Lower lobe of right lung (tissue), 2 donors: ENCODE data around the gene LRP10. TPM values are rescaled to one million over a fixed set of nuclear protein-coding genes. Genes with fewer than 3 reads are reported as not detected.

Source experiments
- ATAC-seq, 2 donors: fragments of 200-7000 bp; cut with Tn5 transposase; one replicate each; pipeline ENCODE4 v1.9.1; 2020 to 2022; ENCODE audit warnings: mild to moderate bottlenecking in 2 of 2, moderate library complexity in 2 of 2
- DNase-seq: peaks from one replicate; pipeline ENCODE4 v3.0.0-alpha.2; 2020
- H3K27ac ChIP-seq: fragments of 200-600 bp; one replicate; pipeline ENCODE4 v1.8.0; 2022
- H3K27me3 ChIP-seq: fragments of 200-600 bp; one replicate; pipeline ENCODE4 v1.8.0; 2022; ENCODE audit warnings: low read depth
- H3K36me3 ChIP-seq: fragments of 200-600 bp; one replicate; pipeline ENCODE4 v1.8.0; 2022; ENCODE audit warnings: mild to moderate bottlenecking
- H3K4me1 ChIP-seq: fragments of 200-600 bp; one replicate; pipeline ENCODE4 v1.8.0; 2022
- H3K4me3 ChIP-seq: fragments of 200-600 bp; one replicate; pipeline ENCODE4 v1.8.0; 2022; ENCODE audit warnings: mild to moderate bottlenecking
- H3K9me3 ChIP-seq: fragments of 200-600 bp; one replicate; pipeline ENCODE4 v1.8.0; 2022
- CTCF ChIP-seq: fragments of 200-600 bp; IDR thresholded peaks from one replicate; pipeline ENCODE4 v1.8.0; 2022; ENCODE audit warnings: antibody characterized with exemption, mild to moderate bottlenecking
- intact Hi-C: fragments of 100-400 bp; cut with DNase I; formaldehyde crosslinking; loops from one replicate; pipeline ENCODE4 v1.11.0; 2022
- total RNA-seq: library from RNA; stranded (reverse); fragmentation: NEBNext Ultra II Directional; extraction: Animal tissue kit (Norgen Biotek cat#: 25700); gene quantifications from one replicate; pipeline ENCODE4 v1.2.1, GENCODE V29; 2021
- donor health status: DM: no; HTN: yes; CAD: no; lungs with severe emphysema.

Gene LRP10
- total RNA-seq, 1 donor from 2014 or later, result 134 TPM

DNA sequence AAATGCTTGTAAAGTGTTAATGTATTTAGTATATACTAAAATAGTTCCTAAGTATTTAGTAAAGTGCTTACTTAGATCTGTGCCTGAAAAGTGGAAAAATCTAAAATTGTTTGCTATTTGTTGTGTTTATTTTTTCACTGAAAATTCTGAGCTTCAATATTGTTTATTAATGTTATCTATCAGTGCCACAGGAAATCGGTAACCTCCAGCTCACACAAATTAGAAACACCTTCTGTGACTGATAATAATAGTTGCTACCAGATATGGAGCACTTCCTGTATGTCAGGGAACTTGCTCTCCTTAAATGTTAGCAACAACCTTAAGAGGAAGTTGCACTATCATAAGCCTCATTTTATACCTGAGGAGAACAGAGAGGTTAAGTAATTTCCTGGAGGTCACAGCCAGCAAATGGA lies 723 bp upstream of the LRP10 start:
- ATAC-seq (no peak), DNase-seq (no peak)
- Histone ChIP-seq H3K4me1 (peaks cover 29% of the 10 kb centered on the region), H3K27ac (peak overlapping the region; percentile 97), H3K36me3 (peaks cover 28% of the 10 kb centered on the region), H3K4me3 (peak overlapping the region; percentile 87), H3K9me3 (no peaks in the 10 kb centered on the region), H3K27me3 (no peaks in the 10 kb centered on the region)
- intact Hi-C loops, result no loop called here
- TF ChIP-seq CTCF, result no peak

DNA sequence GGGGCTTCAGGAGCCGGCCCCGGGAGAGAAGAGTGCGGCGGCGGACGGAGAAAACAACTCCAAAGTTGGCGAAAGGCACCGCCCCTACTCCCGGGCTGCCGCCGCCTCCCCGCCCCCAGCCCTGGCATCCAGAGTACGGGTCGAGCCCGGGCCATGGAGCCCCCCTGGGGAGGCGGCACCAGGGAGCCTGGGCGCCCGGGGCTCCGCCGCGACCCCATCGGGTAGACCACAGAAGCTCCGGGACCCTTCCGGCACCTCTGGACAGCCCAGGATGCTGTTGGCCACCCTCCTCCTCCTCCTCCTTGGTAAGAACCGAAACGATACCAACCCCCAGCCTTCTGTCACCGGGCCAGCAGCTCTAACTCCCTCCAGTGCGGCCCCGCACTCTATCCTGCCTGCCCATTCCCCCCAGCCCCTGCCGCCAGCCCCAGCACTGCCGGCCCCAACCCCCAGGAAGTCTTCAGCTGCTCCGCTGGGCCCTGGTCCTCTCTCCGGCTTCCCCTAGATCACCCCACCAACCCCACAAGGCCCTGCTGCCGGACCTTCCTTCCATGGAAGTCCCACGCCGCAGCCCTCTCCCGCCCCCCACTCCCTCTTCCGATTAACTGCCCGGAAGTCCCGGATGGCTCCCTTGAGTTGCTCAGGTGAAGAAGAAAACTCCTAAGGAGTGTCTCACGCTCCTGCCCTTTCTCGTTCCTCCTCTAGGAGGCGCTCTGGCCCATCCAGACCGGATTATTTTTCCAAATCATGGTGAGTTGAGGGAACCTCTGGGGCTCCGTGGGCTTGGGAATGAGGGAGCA lies 693 bp downstream of the LRP10 start:
- peaks cover 29% of the 10 kb centered on the region for H3K4me1 ChIP-seq
- ATAC-seq (peak; percentile 81 to 86), DNase-seq (peak; percentile 85)
- peak; percentile 85 for TF ChIP-seq CTCF
- H3K27ac ChIP-seq, result peak overlapping the region; percentile 97
- intact Hi-C loops, result no loop called here
- peaks cover 42% of the 10 kb centered on the region for H3K36me3 ChIP-seq
- no peaks in the 10 kb centered on the region for H3K27me3 ChIP-seq
- no peaks in the 10 kb centered on the region for H3K9me3 ChIP-seq
- H3K4me3 ChIP-seq, result peak overlapping the region; percentile 87

GRCh38 chr14:22872833-22873520 lies 1.4 kb downstream of the LRP10 start:
- Histone ChIP-seq H3K27me3 (no peaks in the 10 kb centered on the region), H3K4me1 (peaks cover 29% of the 10 kb centered on the region), H3K36me3 (peaks cover 50% of the 10 kb centered on the region), H3K4me3 (peak overlapping the region; percentile 87), H3K27ac (peak overlapping the region; percentile 97), H3K9me3 (no peaks in the 10 kb centered on the region)
- intact Hi-C loops, result no loop called here
- TF ChIP-seq CTCF, result no peak
- ATAC-seq, result no peak
- peak; percentile 40 for DNase-seq

DNA sequence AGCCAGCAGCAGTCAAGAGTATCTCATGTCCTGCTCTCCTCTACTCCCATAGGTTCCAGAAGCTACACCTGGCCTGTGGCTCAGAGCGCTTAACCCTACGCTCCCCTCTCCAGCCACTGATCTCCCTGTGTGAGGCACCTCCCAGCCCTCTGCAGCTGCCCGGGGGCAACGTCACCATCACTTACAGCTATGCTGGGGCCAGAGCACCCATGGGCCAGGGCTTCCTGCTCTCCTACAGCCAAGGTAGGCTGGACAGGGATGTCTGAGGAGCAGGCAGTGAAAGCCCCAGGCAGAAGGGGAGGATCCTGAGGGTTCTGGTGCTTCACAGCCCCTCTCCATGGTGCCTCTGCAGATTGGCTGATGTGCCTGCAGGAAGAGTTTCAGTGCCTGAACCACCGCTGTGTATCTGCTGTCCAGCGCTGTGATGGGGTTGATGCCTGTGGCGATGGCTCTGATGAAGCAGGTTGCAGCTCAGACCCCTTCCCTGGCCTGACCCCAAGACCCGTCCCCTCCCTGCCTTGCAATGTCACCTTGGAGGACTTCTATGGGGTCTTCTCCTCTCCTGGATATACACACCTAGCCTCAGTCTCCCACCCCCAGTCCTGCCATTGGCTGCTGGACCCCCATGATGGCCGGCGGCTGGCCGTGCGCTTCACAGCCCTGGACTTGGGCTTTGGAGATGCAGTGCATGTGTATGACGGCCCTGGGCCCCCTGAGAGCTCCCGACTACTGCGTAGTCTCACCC lies 3.6 kb downstream of the LRP10 start:
- Histone ChIP-seq H3K27me3 (no peaks in the 10 kb centered on the region), H3K9me3 (no peaks in the 10 kb centered on the region), H3K4me3 (no peak overlapping the region), H3K4me1 (peaks cover 24% of the 10 kb centered on the region), H3K36me3 (peaks cover 72% of the 10 kb centered on the region), H3K27ac (no peak overlapping the region)
- TF ChIP-seq CTCF, result no peak
- intact Hi-C loops, result no loop called here
- DNase-seq (no peak), ATAC-seq (no peak)

- DNase-seq (no peak), ATAC-seq (no peak)
- H3K4me3 ChIP-seq, result no peak overlapping the region
- H3K27ac ChIP-seq, result no peak overlapping the region
- H3K27me3 ChIP-seq, result no peaks in the 10 kb centered on the region
- intact Hi-C loops, result no loop called here
- TF ChIP-seq CTCF, result no peak
- H3K36me3 ChIP-seq, result peaks cover 72% of the 10 kb centered on the region
- H3K4me1 ChIP-seq, result peaks cover 18% of the 10 kb centered on the region
- no peaks in the 10 kb centered on the region for H3K9me3 ChIP-seq
These were observed 4.3 kb downstream of the LRP10 start for GRCh38 chr14:22875748-22876319.
